Renal cortex interstitium (tissue), 11 donors: ENCODE data around the gene PKP3. TPM values are rescaled to one million over a fixed set of nuclear protein-coding genes. Genes with fewer than 3 reads are reported as not detected.
"Not testable (repeated sequence)": the region's sequence is repeated elsewhere in the genome, so short reads cannot be mapped to it uniquely, and the experiment has no call there.

Experiments used
- DNase-seq, 11 donors: peaks; one replicate each; pipeline ENCODE4 v3.0.0-alpha.2; 2013; ENCODE audit warnings: low read depth in 9 of 11, low spot score in 4 of 11; ENCODE audit errors: extremely low read depth in 1 of 11
- polyA plus RNA-seq, 3 donors: library from polyadenylated mRNA; unstranded; fragments of 120-200 nt; gene quantifications; one replicate each; pipeline ENCODE4 v1.2.1, GENCODE V29; 2013; ENCODE audit not compliant: insufficient read length in 3 of 3

Gene PKP3
- polyA plus RNA-seq, 3 donors: 3.4 to 5.1 (median 4.6) TPM

GRCh38 chr11:416757-417621 lies 23.0 kb downstream of the PKP3 start:
- no peak for DNase-seq

- no peak for DNase-seq
Measured at GRCh38 chr11:417652-418342, 23.8 kb downstream of the PKP3 start.

- DNase-seq: no peak
Measured at GRCh38 chr11:418343-419247, 24.6 kb downstream of the PKP3 start.

GRCh38 chr11:419248-420005 lies 25.4 kb downstream of the PKP3 start:
- no peak for DNase-seq

- no peak for DNase-seq
Measured at GRCh38 chr11:420054-420910, 26.3 kb downstream of the PKP3 start.

GRCh38 chr11:420911-421321 lies 26.9 kb downstream of the PKP3 start:
- no peak for DNase-seq

- DNase-seq: no peak
Measured at GRCh38 chr11:422249-422656, 28.2 kb downstream of the PKP3 start.

GRCh38 chr11:424232-424631 lies 30.2 kb downstream of the PKP3 start:
- no peak for DNase-seq

- not testable (repeated sequence) for DNase-seq
Measured at GRCh38 chr11:424766-425165, 30.8 kb downstream of the PKP3 start.

GRCh38 chr11:425301-425700 lies 31.3 kb downstream of the PKP3 start:
- no peak for DNase-seq

GRCh38 chr11:426851-427250 lies 32.8 kb downstream of the PKP3 start:
- no peak for DNase-seq

GRCh38 chr11:428295-428694 lies 34.3 kb downstream of the PKP3 start:
- no peak for DNase-seq

GRCh38 chr11:429391-429790 lies 35.4 kb downstream of the PKP3 start:
- no peak for DNase-seq

GRCh38 chr11:429931-430456 lies 36.0 kb downstream of the PKP3 start:
- DNase-seq: no peak

- DNase-seq: no peak
Measured at GRCh38 chr11:431921-432320, 37.9 kb downstream of the PKP3 start.

GRCh38 chr11:432501-433100 lies 38.6 kb downstream of the PKP3 start:
- DNase-seq: no peak

- DNase-seq: no peak
Measured at GRCh38 chr11:433111-433510, 39.1 kb downstream of the PKP3 start.
